HepG2 (cell line): ENCODE results near the gene HS3ST3B1. TPM values are rescaled to one million over a fixed set of nuclear protein-coding genes. Genes with fewer than 3 reads are reported as not detected.

ENCODE experiments used
- ATF4 ChIP-seq, 2 experiments: fragments of 450-650 bp in 1 of 2; sonication (generic) in 1 of 2; formaldehyde crosslinking; IDR thresholded peaks; 2 replicates each; pipeline versions ENCODE4 v1.5.0 to v1.8.0; 2020 to 2022; ENCODE audit warnings: mild to moderate bottlenecking in 1 of 2, missing genetic modification reagents in 1 of 2
- HDAC2 ChIP-seq: sonication (generic); formaldehyde crosslinking; IDR thresholded peaks from 2 replicates; pipeline ENCODE4 v1.4.0; 2020; ENCODE audit warnings: missing genetic modification reagents
- IRF9 ChIP-seq: sonication (generic); formaldehyde crosslinking; IDR thresholded peaks from 2 replicates; pipeline ENCODE4 v1.8.0; 2022; ENCODE audit warnings: missing genetic modification reagents, mild to moderate bottlenecking, borderline replicate concordance
- KDM5B ChIP-seq: sonication (generic); formaldehyde crosslinking; IDR thresholded peaks from 2 replicates; pipeline ENCODE4 v1.4.0; 2020; ENCODE audit warnings: missing genetic modification reagents, mild to moderate bottlenecking, borderline replicate concordance
- MATR3 ChIP-seq: sonication (generic); formaldehyde crosslinking; IDR thresholded peaks from 2 replicates; pipeline ENCODE4 v1.4.0; 2020; ENCODE audit warnings: missing genetic modification reagents
- MYPOP ChIP-seq: sonication (generic); formaldehyde crosslinking; IDR thresholded peaks from 2 replicates; pipeline ENCODE4 v1.8.1; 2023; ENCODE audit warnings: mild to moderate bottlenecking, moderate library complexity, missing genetic modification reagents
- PHF5A ChIP-seq: IDR thresholded peaks from one replicate; pipeline ENCODE4 v1.6.1; 2018; ENCODE audit warnings: low read depth, missing genetic modification reagents; ENCODE audit not compliant: unreplicated experiment
- THAP9 ChIP-seq: sonication (generic); formaldehyde crosslinking; IDR thresholded peaks from 2 replicates; pipeline ENCODE4; 2020; ENCODE audit warnings: missing genetic modification reagents, mild to moderate bottlenecking, borderline replicate concordance
- ZBTB7B ChIP-seq: sonication (generic); formaldehyde crosslinking; IDR thresholded peaks from 2 replicates; pipeline ENCODE4 v1.4.0; 2020; ENCODE audit warnings: missing genetic modification reagents
- ZMYM3 ChIP-seq: sonication (generic); formaldehyde crosslinking; IDR thresholded peaks from 2 replicates; pipeline ENCODE4 v1.5.1; 2020; ENCODE audit warnings: mild to moderate bottlenecking, missing genetic modification reagents
- ZNF207 ChIP-seq: fragments of 450-650 bp; IDR thresholded peaks from 2 replicates; pipeline ENCODE4 v1.6.1; 2016; ENCODE audit warnings: antibody characterized with exemption, borderline replicate concordance
- ZNF580 ChIP-seq: IDR thresholded peaks from 2 replicates; pipeline ENCODE4 v1.6.1; 2016; ENCODE audit warnings: low read depth, borderline replicate concordance
- ZNF687 ChIP-seq: sonication (generic); formaldehyde crosslinking; IDR thresholded peaks from 2 replicates; pipeline ENCODE4 v1.5.1; 2020; ENCODE audit warnings: mild to moderate bottlenecking, missing genetic modification reagents, moderate library complexity
- ZNF709 ChIP-seq: sonication (generic); formaldehyde crosslinking; IDR thresholded peaks from 2 replicates; pipeline ENCODE4 v1.5.0; 2020; ENCODE audit warnings: mild to moderate bottlenecking, missing genetic modification reagents
- polyA plus RNA-seq, 8 experiments: library from polyadenylated mRNA; depleted of rRNA in 3 of 8; stranded (reverse) in 7 of 8; unstranded in 1 of 8; fragments of >200 nt; fragmentation: Illumina TruSeq in 4 of 8; extraction: Trizol in 4 of 8; gene quantifications; 2 replicates each; pipeline versions ENCODE4 v1.2.1 to v1.2.3, GENCODE V29; 2011 to 2016; ENCODE audit warnings: low read depth in 4 of 8, missing spikeins in 1 of 8, mixed read lengths in 1 of 8; ENCODE audit not compliant: insufficient read depth in 1 of 8
- total RNA-seq, 5 experiments: library from RNA; depleted of rRNA; stranded (reverse); fragments of >200 nt; fragmentation: Illumina TruSeq; extraction: Trizol; gene quantifications; 2 replicates each; pipeline ENCODE4 v1.2.3, GENCODE V29; 2016; ENCODE audit warnings: low read depth in 1 of 5

The HS3ST3B1 gene
- total and polyA plus RNA-seq, 2 of the 13 experiments (the other 11 are each of a cell fraction or from before 2014, with no cell fraction given) = 15.7 to 39.5 TPM

GRCh38 chr17:14359163-14360020, 58.5 kb downstream of the HS3ST3B1 start (continued):
- TF ChIP-seq MYPOP (CRISPR knock-in tag) (0 out of 2 replicates have a peak, but pooled peaks have one; percentile 18), MATR3 (CRISPR knock-in tag) (no peak), PHF5A (CRISPR knock-in tag) (no peak), ZNF687 (CRISPR knock-in tag) (peak; percentile 75), ZNF580 (CRISPR knock-in tag) (0 out of 2 replicates have a peak, but pooled peaks have one; percentile 20), THAP9 (CRISPR knock-in tag) (no peak), ATF4 (CRISPR knock-in tag; IDR thresholded peaks at IDR 0.05) (no peak), IRF9 (CRISPR knock-in tag) (no peak), HDAC2 (0 out of 2 replicates have a peak, but pooled peaks have one; percentile 17), KDM5B (peak; percentile 13; the same call in 1 of the 2 replicates), ZNF709 (no peak), ZBTB7B (CRISPR knock-in tag) (no peak), ZMYM3 (CRISPR knock-in tag) (peak; percentile 23; the same call in 1 of the 2 replicates), ZNF207 (no peak)
